NCI-H2196 treated with DMSO at 0.1 percent for 48 hours (cell line): ENCODE data around the gene CCDC12.

ENCODE experiments used
- DNase-seq: peaks from one replicate; lab custom pipeline; 2025; ENCODE audit not compliant: unreplicated experiment; lab: John Stamatoyannopoulos, UW

The CCDC12 gene

GRCh38 chr3:46942076-46942475 is 34.5 kb downstream of the CCDC12 start:
- DNase-seq = no peak

- no peak for DNase-seq
Observed at GRCh38 chr3:46939578-46940445, 36.7 kb downstream of the CCDC12 start.

GRCh38 chr3:46938118-46938517 is 38.4 kb downstream of the CCDC12 start:
- no peak for DNase-seq

- DNase-seq = no peak
Observed at GRCh38 chr3:46936733-46937250, 39.8 kb downstream of the CCDC12 start.

GRCh38 chr3:46935989-46936558 is 40.5 kb downstream of the CCDC12 start:
- no peak for DNase-seq

GRCh38 chr3:46935168-46935858 is 41.2 kb downstream of the CCDC12 start:
- peak; percentile 6 for DNase-seq

GRCh38 chr3:46934498-46935167 is 41.9 kb downstream of the CCDC12 start:
- no peak for DNase-seq

GRCh38 chr3:46934072-46934471 is 42.5 kb downstream of the CCDC12 start:
- DNase-seq = no peak

- no peak for DNase-seq
Observed at GRCh38 chr3:46933261-46933660, 43.3 kb downstream of the CCDC12 start.

- no peak for DNase-seq
Observed at GRCh38 chr3:46932455-46933225, 43.9 kb downstream of the CCDC12 start.

- DNase-seq = no peak
Observed at GRCh38 chr3:46931631-46932331, 44.8 kb downstream of the CCDC12 start.

GRCh38 chr3:46930945-46931403 is 45.6 kb downstream of the CCDC12 start:
- DNase-seq = no peak

- DNase-seq = no peak
Observed at GRCh38 chr3:46930166-46930944, 46.2 kb downstream of the CCDC12 start.

GRCh38 chr3:46929324-46929723 is 47.2 kb downstream of the CCDC12 start:
- no peak for DNase-seq

- DNase-seq = no peak
Observed at GRCh38 chr3:46928282-46928681, 48.3 kb downstream of the CCDC12 start.

- no peak for DNase-seq
Observed at GRCh38 chr3:46927718-46928073, 48.8 kb downstream of the CCDC12 start.

GRCh38 chr3:46926871-46927717 is 49.5 kb downstream of the CCDC12 start:
- no peak for DNase-seq

GRCh38 chr3:46926447-46926846 is 50.1 kb downstream of the CCDC12 start:
- DNase-seq = no peak
